Tibial nerve (tissue), 4 donors: Measurements from ENCODE around the gene RANBP3.

Experiments
- EP300 ChIP-seq, 2 donors: sonication (generic); formaldehyde crosslinking; IDR thresholded peaks; one replicate each; pipeline ENCODE4 v1.6.1; 2017; ENCODE audit warnings: antibody characterized with exemption in 2 of 2, mild to moderate bottlenecking in 1 of 2
- POLR2A ChIP-seq, 2 donors: fragments of 450-650 bp; IDR thresholded peaks; one replicate each; pipeline ENCODE4 v1.6.1; 2017; ENCODE audit warnings: antibody characterized with exemption in 2 of 2, mild to moderate bottlenecking in 2 of 2, moderate library complexity in 2 of 2
- TF ChIP-seq, protein P1 (sequence below), 5 experiments: fragments of 200-600 bp in 3 of 5; fragments of 450-650 bp in 2 of 5; sonication (generic) in 3 of 5; IDR thresholded peaks; one replicate each; pipeline ENCODE4 v1.5.1; 2016 to 2019; ENCODE audit warnings: antibody characterized with exemption in 5 of 5, mild to moderate bottlenecking in 3 of 5, moderate library complexity in 2 of 5

DNA sequence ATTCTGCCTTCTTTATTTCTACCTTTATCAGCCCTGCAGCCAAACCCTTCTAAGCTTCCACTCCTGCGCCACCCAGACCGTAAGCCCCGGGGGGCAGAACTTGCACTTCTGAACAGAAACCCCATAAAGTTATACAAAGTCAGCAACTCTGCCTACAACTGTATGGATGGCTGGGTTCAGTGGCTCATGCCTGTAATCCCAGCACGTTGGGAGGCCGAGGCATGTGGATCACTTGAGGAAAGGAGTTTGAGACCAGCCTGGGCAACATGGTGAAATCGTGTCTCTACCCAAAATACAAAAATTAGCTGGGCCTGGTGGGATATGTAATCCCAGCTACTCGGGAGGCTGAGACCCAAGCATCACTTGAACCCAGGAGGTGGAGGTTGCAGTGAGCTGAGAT is 10.4 kb downstream of the RANBP3 start:
- TF ChIP-seq, protein P1, sequence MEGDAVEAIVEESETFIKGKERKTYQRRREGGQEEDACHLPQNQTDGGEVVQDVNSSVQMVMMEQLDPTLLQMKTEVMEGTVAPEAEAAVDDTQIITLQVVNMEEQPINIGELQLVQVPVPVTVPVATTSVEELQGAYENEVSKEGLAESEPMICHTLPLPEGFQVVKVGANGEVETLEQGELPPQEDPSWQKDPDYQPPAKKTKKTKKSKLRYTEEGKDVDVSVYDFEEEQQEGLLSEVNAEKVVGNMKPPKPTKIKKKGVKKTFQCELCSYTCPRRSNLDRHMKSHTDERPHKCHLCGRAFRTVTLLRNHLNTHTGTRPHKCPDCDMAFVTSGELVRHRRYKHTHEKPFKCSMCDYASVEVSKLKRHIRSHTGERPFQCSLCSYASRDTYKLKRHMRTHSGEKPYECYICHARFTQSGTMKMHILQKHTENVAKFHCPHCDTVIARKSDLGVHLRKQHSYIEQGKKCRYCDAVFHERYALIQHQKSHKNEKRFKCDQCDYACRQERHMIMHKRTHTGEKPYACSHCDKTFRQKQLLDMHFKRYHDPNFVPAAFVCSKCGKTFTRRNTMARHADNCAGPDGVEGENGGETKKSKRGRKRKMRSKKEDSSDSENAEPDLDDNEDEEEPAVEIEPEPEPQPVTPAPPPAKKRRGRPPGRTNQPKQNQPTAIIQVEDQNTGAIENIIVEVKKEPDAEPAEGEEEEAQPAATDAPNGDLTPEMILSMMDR (IDR thresholded peaks at IDR 0.05): no peak
- TF ChIP-seq POLR2A (IDR thresholded peaks at IDR 0.05): no peak
- TF ChIP-seq EP300 (IDR thresholded peaks at IDR 0.05): no peak
